ENCODE data around the gene APBA2.
"Not testable (repeated sequence)": the region's sequence is repeated elsewhere in the genome, so short reads cannot be mapped to it uniquely, and the experiment has no call there.

APBA2 gene

GRCh38 chr15:29086001-29086400 lies 200.2 kb downstream of the APBA2 start:
- DNase-seq (ENCODE audit: low read depth, low spot score), result no peak

- DNase-seq (ENCODE audit: low read depth, low spot score), result no peak
Observed at GRCh38 chr15:29086891-29087290, 201.1 kb downstream of the APBA2 start.

- DNase-seq (ENCODE audit: low read depth, low spot score), result no peak
Observed at GRCh38 chr15:29087521-29088285, 201.9 kb downstream of the APBA2 start.

- no peak for DNase-seq (ENCODE audit: low read depth, low spot score)
Observed at GRCh38 chr15:29088666-29089065, 202.9 kb downstream of the APBA2 start.

- DNase-seq (ENCODE audit: low read depth, low spot score), result peak; percentile 20
Observed at GRCh38 chr15:29089731-29090616, 204.2 kb downstream of the APBA2 start.

GRCh38 chr15:29090617-29091466 lies 205.1 kb downstream of the APBA2 start:
- DNase-seq (ENCODE audit: low read depth, low spot score), result no peak

GRCh38 chr15:29091666-29092065 lies 205.9 kb downstream of the APBA2 start:
- no peak for DNase-seq (ENCODE audit: low read depth, low spot score)

GRCh38 chr15:29092376-29093064 lies 206.7 kb downstream of the APBA2 start:
- DNase-seq (ENCODE audit: low read depth, low spot score), result no peak

- no peak for DNase-seq (ENCODE audit: low read depth, low spot score)
Observed at GRCh38 chr15:29093065-29093435, 207.3 kb downstream of the APBA2 start.

- DNase-seq (ENCODE audit: low read depth, low spot score), result no peak
Observed at GRCh38 chr15:29093696-29094343, 208.0 kb downstream of the APBA2 start.

GRCh38 chr15:29094711-29095110 lies 208.9 kb downstream of the APBA2 start:
- DNase-seq (ENCODE audit: low read depth, low spot score), result no peak

GRCh38 chr15:29095746-29096145 lies 210.0 kb downstream of the APBA2 start:
- no peak for DNase-seq (ENCODE audit: low read depth, low spot score)

GRCh38 chr15:29097168-29097567 lies 211.4 kb downstream of the APBA2 start:
- DNase-seq (ENCODE audit: low read depth, low spot score), result no peak

GRCh38 chr15:29097971-29098370 lies 212.2 kb downstream of the APBA2 start:
- DNase-seq (ENCODE audit: low read depth, low spot score), result no peak

GRCh38 chr15:29098652-29099051 lies 212.9 kb downstream of the APBA2 start:
- no peak for DNase-seq (ENCODE audit: low read depth, low spot score)

- DNase-seq (ENCODE audit: low read depth, low spot score), result no peak
Observed at GRCh38 chr15:29099131-29099880, 213.5 kb downstream of the APBA2 start.

GRCh38 chr15:29100486-29101000 lies 214.8 kb downstream of the APBA2 start:
- DNase-seq (ENCODE audit: low read depth, low spot score), result no peak

- no peak for DNase-seq (ENCODE audit: low read depth, low spot score)
Observed at GRCh38 chr15:29101491-29101890, 215.7 kb downstream of the APBA2 start.

GRCh38 chr15:29102173-29102794 lies 216.5 kb downstream of the APBA2 start:
- DNase-seq (ENCODE audit: low read depth, low spot score), result not testable (repeated sequence)

Measured in smooth muscle cell of the brain vasculature (primary cell).